Endodermal cell (in vitro differentiated cells): ENCODE data around the gene POU6F2. TPM values are rescaled to one million over a fixed set of nuclear protein-coding genes. Genes with fewer than 3 reads are reported as not detected.

Experiments
- DNase-seq: peaks from one replicate; pipeline ENCODE4 v3.0.0-alpha.2; 2017
- H3K27ac ChIP-seq: 2 replicates; pipeline ENCODE4 v1.5.1; 2013; ENCODE audit warnings: mild to moderate bottlenecking, low read depth, low read length, moderate library complexity
- H3K27me3 ChIP-seq: 2 replicates; pipeline ENCODE4 v1.6.1; 2013; ENCODE audit warnings: mild to moderate bottlenecking, low read length, moderate library complexity; ENCODE audit not compliant: insufficient read depth, control insufficient read depth, poor library complexity, severe bottlenecking
- H3K36me3 ChIP-seq: 2 replicates; pipeline ENCODE4 v1.7.0; 2013; ENCODE audit warnings: mild to moderate bottlenecking, low read length, moderate library complexity; ENCODE audit not compliant: control insufficient read depth, insufficient read depth
- H3K4me1 ChIP-seq: one replicate; pipeline ENCODE4 v1.7.0; 2013; ENCODE audit warnings: low read length; ENCODE audit not compliant: control insufficient read depth, insufficient read depth
- H3K4me3 ChIP-seq: 2 replicates; pipeline ENCODE4 v1.5.1; 2013; ENCODE audit warnings: mild to moderate bottlenecking, low read length, moderate library complexity
- H3K9ac ChIP-seq: 2 replicates; pipeline ENCODE4 v1.6.1; 2013; ENCODE audit warnings: mild to moderate bottlenecking, low read length, moderate library complexity; ENCODE audit not compliant: poor library complexity, severe bottlenecking; ENCODE audit errors: extremely low read depth
- H3K9me3 ChIP-seq: 2 replicates; pipeline ENCODE4 v1.6.1; 2013; ENCODE audit warnings: mild to moderate bottlenecking, low read length, moderate library complexity; ENCODE audit not compliant: control insufficient read depth
- H3K27ac Mint-ChIP-seq: 2 replicates; pipeline ENCODE4 v1.8.0; 2020; ENCODE audit warnings: mixed read lengths
- H3K27me3 Mint-ChIP-seq: 2 replicates; pipeline ENCODE4 v1.8.0; 2021; ENCODE audit warnings: mild to moderate bottlenecking, mixed read lengths; ENCODE audit not compliant: insufficient read depth
- H3K36me3 Mint-ChIP-seq: 2 replicates; pipeline ENCODE4 v1.8.0; 2020; ENCODE audit warnings: low read depth, mixed read lengths
- H3K4me1 Mint-ChIP-seq: 2 replicates; pipeline ENCODE4 v1.8.0; 2020; ENCODE audit warnings: mixed read lengths
- H3K4me3 Mint-ChIP-seq: 2 replicates; pipeline ENCODE4 v1.8.0; 2020; ENCODE audit warnings: mild to moderate bottlenecking, moderate library complexity, mixed read lengths
- H3K9me3 Mint-ChIP-seq: 2 replicates; pipeline ENCODE4 v1.8.0; 2020; ENCODE audit warnings: mild to moderate bottlenecking, mixed read lengths
- CTCF ChIP-seq: fragments of 200-600 bp; sonication (generic); conservative IDR thresholded peaks from 2 replicates; pipeline ENCODE4 v1.5.0; 2021; ENCODE audit warnings: antibody characterized with exemption, mild to moderate bottlenecking
- WGBS, 2 experiments: methylation state at CpG; one replicate each; pipeline versions ENCODE4 v1.1.5 to v1.1.7; 2013; ENCODE audit warnings: missing lambda C conversion rate in 2 of 2, mixed read lengths in 1 of 2; ENCODE audit not compliant: insufficient coverage in 1 of 2, insufficient read length in 1 of 2; 5-methylcytosine and 5-hydroxymethylcytosine counted together
- total RNA-seq, 2 donors: library from RNA; stranded (reverse); fragmentation: NEBNext Ultra II Directional in 1 of 2; extraction: Animal tissue kit (Norgen Biotek cat#: 25700) in 1 of 2; gene quantifications; 2 replicates in 1 of 2; 3 replicates in 1 of 2; pipeline ENCODE4 v1.2.1, GENCODE V29; 2021

POU6F2 gene
- total RNA-seq, 2 donors from 2014 or later = 6.0 to 10.0 TPM

- Histone ChIP-seq H3K4me1 (no peaks in the 10 kb centered on the region), H3K9me3 (no peaks in the 10 kb centered on the region), H3K36me3 (no peaks in the 10 kb centered on the region), H3K4me3 (no peak overlapping the region), H3K27me3 (no peaks in the 10 kb centered on the region), H3K9ac (no peak overlapping the region), H3K27ac (no peak overlapping the region)
- TF ChIP-seq CTCF = no peak
- Mint-ChIP-seq H3K4me1 (peaks cover 15% of the 10 kb centered on the region), H3K9me3 (peaks cover 4% of the 10 kb centered on the region), H3K27me3 (no peaks in the 10 kb centered on the region), H3K4me3 (no peak overlapping the region), H3K27ac (no peak overlapping the region), H3K36me3 (no peaks in the 10 kb centered on the region)
- 92 to 95% methylated on average over 6 to 8 of the region's 8 CpGs for WGBS, 2 experiments
- DNase-seq = no peak
These were observed 538.0 kb downstream of the POU6F2 start for GRCh38 chr7:39515534-39516228.

GRCh38 chr7:39516498-39516897 lies 538.8 kb downstream of the POU6F2 start:
- no peak overlapping the region for H3K4me3 Mint-ChIP-seq
- Histone ChIP-seq H3K36me3 (no peaks in the 10 kb centered on the region), H3K4me1 (no peaks in the 10 kb centered on the region), H3K4me3 (no peak overlapping the region), H3K27ac (no peak overlapping the region), H3K27me3 (no peaks in the 10 kb centered on the region), H3K9me3 (no peaks in the 10 kb centered on the region), H3K9ac (no peak overlapping the region)
- 92 to 96% methylated on average over 5 to 7 of the region's 7 CpGs for WGBS, 2 experiments
- H3K4me1 Mint-ChIP-seq = peaks cover 10% of the 10 kb centered on the region
- H3K9me3 Mint-ChIP-seq = no peaks in the 10 kb centered on the region
- no peak for TF ChIP-seq CTCF
- H3K27ac Mint-ChIP-seq = no peak overlapping the region
- H3K36me3 Mint-ChIP-seq = no peaks in the 10 kb centered on the region
- no peaks in the 10 kb centered on the region for H3K27me3 Mint-ChIP-seq
- no peak for DNase-seq

- Mint-ChIP-seq H3K27ac (no peak overlapping the region), H3K9me3 (no peaks in the 10 kb centered on the region), H3K36me3 (no peaks in the 10 kb centered on the region), H3K27me3 (peaks cover 2% of the 10 kb centered on the region), H3K4me1 (peaks cover 9% of the 10 kb centered on the region), H3K4me3 (no peak overlapping the region)
- Histone ChIP-seq H3K27me3 (no peaks in the 10 kb centered on the region), H3K9ac (no peak overlapping the region), H3K4me3 (no peak overlapping the region), H3K9me3 (no peaks in the 10 kb centered on the region), H3K4me1 (no peaks in the 10 kb centered on the region), H3K36me3 (no peaks in the 10 kb centered on the region), H3K27ac (no peak overlapping the region)
- no peak for DNase-seq
- 88 to 93% methylated on average over 3 of the region's 3 CpGs for WGBS, 2 experiments
- TF ChIP-seq CTCF = no peak
These were observed 539.5 kb downstream of the POU6F2 start for GRCh38 chr7:39517240-39517639.

Other genes with a start within 250 kb of the POU6F2 start
- gene VPS41, start 68.7 kb upstream of the POU6F2 start, total RNA-seq = 10 to 100 TPM; 77.1 to 78.0 TPM